Karpas-422 (cell line): ENCODE data around the gene NAA60. TPM values are rescaled to one million over a fixed set of nuclear protein-coding genes. Genes with fewer than 3 reads are reported as not detected.

Experiments used
- DNase-seq: peaks from one replicate; pipeline ENCODE4 v3.0.0-alpha.2; 2015
- H2AFZ ChIP-seq: fragments of 200-600 bp; sonication (generic); 2 replicates; pipeline ENCODE4 v1.6.1; 2014; ENCODE audit warnings: antibody characterized with exemption, low read length, mixed read lengths
- H3K27ac ChIP-seq: fragments of 200-600 bp; sonication (generic); 2 replicates; pipeline ENCODE4 v1.5.1; 2014; ENCODE audit warnings: mild to moderate bottlenecking, low read length, moderate library complexity
- H3K27me3 ChIP-seq: fragments of 200-600 bp; sonication (generic); 2 replicates; pipeline ENCODE4 v1.6.1; 2014; ENCODE audit warnings: low read length, mixed read lengths
- H3K36me3 ChIP-seq: fragments of 200-600 bp; sonication (generic); 2 replicates; pipeline ENCODE4 v1.6.1; 2014; ENCODE audit warnings: low read length, mixed read lengths; ENCODE audit not compliant: insufficient read depth
- H3K4me1 ChIP-seq: fragments of 200-600 bp; sonication (generic); 2 replicates; pipeline ENCODE4 v1.6.1; 2014; ENCODE audit warnings: mild to moderate bottlenecking, low read length, mixed read lengths
- H3K4me2 ChIP-seq: fragments of 200-600 bp; sonication (generic); 2 replicates; pipeline ENCODE4 v1.6.1; 2014; ENCODE audit warnings: low read length, low read depth, mild to moderate bottlenecking; ENCODE audit not compliant: poor library complexity, severe bottlenecking
- H3K4me3 ChIP-seq: fragments of 200-600 bp; sonication (generic); 2 replicates; pipeline ENCODE4 v1.5.1; 2014; ENCODE audit warnings: mild to moderate bottlenecking, antibody characterized with exemption, low read length, mixed read lengths
- H3K79me2 ChIP-seq: fragments of 200-600 bp; sonication (generic); 2 replicates; pipeline ENCODE4 v1.6.1; 2014; ENCODE audit warnings: mild to moderate bottlenecking, low read length, mixed read lengths
- H3K9ac ChIP-seq: fragments of 200-600 bp; sonication (generic); 2 replicates; pipeline ENCODE4 v1.6.0; 2014; ENCODE audit warnings: low read length
- H3K9me2 ChIP-seq: fragments of 200-600 bp; sonication (generic), shearing (Covaris generic); replicated peaks from 2 replicates; pipeline ENCODE4 v1.6.0; 2014; ENCODE audit warnings: mild to moderate bottlenecking, low read length, moderate library complexity; ENCODE audit not compliant: insufficient read depth
- H3K9me3 ChIP-seq: fragments of 300-700, 200-600 bp; sonication (generic); 2 replicates; pipeline ENCODE4 v1.6.1; 2014; ENCODE audit warnings: low read length, mixed read lengths
- H4K20me1 ChIP-seq: fragments of 200-600 bp; sonication (generic); 2 replicates; pipeline ENCODE4 v1.6.1; 2014; ENCODE audit warnings: mild to moderate bottlenecking, antibody characterized with exemption, low read length, low read depth; ENCODE audit not compliant: insufficient read depth
- total RNA-seq: library from RNA; depleted of rRNA; stranded (reverse); fragments of >200 nt; shearing (Covaris generic); gene quantifications from 2 replicates; pipeline ENCODE4 v1.2.3, GENCODE V29; 2014; ENCODE audit warnings: low replicate concordance

The NAA60 gene
- total RNA-seq, 1 experiment from 2014 or later = 15.1 TPM

DNA sequence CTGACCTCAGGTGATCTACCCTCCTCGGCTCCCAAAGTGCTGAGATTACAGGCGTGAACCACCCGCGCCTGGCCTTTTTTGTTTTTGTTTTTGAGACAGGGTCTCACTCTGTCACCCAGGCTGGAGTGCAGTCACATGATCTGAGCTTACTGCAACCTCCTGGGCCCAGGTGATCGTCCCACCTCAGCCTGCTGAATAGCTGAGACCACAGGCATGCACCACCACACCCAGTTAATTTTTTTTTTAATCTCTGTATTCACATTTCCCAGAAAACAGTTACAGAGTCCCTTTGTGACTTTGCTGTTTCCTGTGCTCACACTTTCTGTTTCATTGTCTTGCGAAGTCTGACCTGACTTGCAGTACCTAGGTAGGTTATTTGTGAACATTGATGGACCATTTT lies 60.0 kb downstream of the NAA60 start:
- no peaks in the 10 kb centered on the region for H3K27me3 ChIP-seq
- H3K9me2 ChIP-seq = no peaks in the 10 kb centered on the region
- H4K20me1 ChIP-seq = no peaks in the 10 kb centered on the region
- no peak for DNase-seq
- 0 out of 2 replicates have a peak, but pooled peaks cover 6% of the 10 kb centered on the region for H3K36me3 ChIP-seq
- H3K4me1 ChIP-seq = peaks cover 27% of the 10 kb centered on the region
- H3K4me2 ChIP-seq = no peak overlapping the region
- no peak overlapping the region for H2AFZ ChIP-seq
- no peak overlapping the region for H3K27ac ChIP-seq
- H3K9ac ChIP-seq = no peak overlapping the region
- no peaks in the 10 kb centered on the region for H3K9me3 ChIP-seq
- H3K4me3 ChIP-seq = no peak overlapping the region
- H3K79me2 ChIP-seq = peaks cover 20% of the 10 kb centered on the region

DNA sequence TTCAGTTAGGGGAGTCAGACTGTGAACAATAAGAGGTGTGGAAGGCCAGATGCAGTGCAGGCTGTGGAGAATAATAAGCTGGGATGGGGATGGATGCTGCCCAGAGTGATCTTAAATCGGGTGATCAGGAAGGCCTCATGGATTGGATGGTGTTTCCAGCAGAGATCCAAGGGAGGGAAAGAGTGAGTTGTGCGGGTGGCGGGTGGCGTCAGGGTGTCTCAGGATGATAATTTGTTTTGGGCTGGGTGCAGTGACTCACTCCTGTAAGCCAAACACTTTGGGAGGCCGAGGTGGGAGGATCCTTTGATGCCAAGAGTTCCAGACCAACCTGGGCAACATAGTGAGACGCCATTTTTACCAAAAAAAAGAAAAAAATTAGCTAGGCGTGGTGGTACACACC lies 65.3 kb downstream of the NAA60 start:
- DNase-seq = no peak
- no peak overlapping the region for H3K4me3 ChIP-seq
- H3K27me3 ChIP-seq = no peaks in the 10 kb centered on the region
- H3K9me3 ChIP-seq = no peaks in the 10 kb centered on the region
- no peaks in the 10 kb centered on the region for H3K79me2 ChIP-seq
- no peaks in the 10 kb centered on the region for H3K9me2 ChIP-seq
- no peaks in the 10 kb centered on the region for H4K20me1 ChIP-seq
- 0 out of 2 replicates have a peak, but pooled peaks cover 8% of the 10 kb centered on the region for H3K36me3 ChIP-seq
- no peak overlapping the region for H2AFZ ChIP-seq
- H3K4me2 ChIP-seq = no peak overlapping the region
- H3K4me1 ChIP-seq = peaks cover 1% of the 10 kb centered on the region
- H3K9ac ChIP-seq = no peak overlapping the region
- no peak overlapping the region for H3K27ac ChIP-seq

DNA sequence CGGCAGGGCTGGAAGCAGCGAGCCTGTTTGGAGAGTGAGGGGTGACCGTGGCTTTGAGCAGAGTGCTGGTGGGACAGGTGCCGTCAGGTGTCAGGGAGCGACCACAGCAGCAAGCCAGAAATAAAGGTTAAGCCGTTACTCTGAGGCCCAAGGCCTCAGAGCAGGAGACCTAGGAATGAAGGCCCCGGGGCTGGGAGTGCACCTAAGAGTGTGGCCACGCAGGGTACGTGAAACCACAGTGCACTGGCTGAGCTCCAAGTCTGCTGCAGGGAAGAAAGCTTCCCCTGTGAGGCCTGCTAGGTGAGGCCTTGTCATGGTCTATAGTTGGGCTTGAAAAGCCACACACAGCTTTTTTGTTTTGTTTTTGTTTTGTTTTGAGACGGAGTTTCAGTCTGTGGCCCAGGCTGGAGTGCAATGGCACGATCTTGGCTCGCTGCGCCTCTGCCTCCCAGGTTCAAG lies 66.0 kb downstream of the NAA60 start:
- no peak for DNase-seq
- no peak overlapping the region for H3K4me2 ChIP-seq
- H3K9me2 ChIP-seq = no peaks in the 10 kb centered on the region
- H3K4me1 ChIP-seq = no peaks in the 10 kb centered on the region
- no peaks in the 10 kb centered on the region for H4K20me1 ChIP-seq
- H3K4me3 ChIP-seq = no peak overlapping the region
- H3K36me3 ChIP-seq = 0 out of 2 replicates have a peak, but pooled peaks cover 8% of the 10 kb centered on the region
- no peaks in the 10 kb centered on the region for H3K9me3 ChIP-seq
- no peak overlapping the region for H2AFZ ChIP-seq
- H3K27me3 ChIP-seq = no peaks in the 10 kb centered on the region
- H3K79me2 ChIP-seq = no peaks in the 10 kb centered on the region
- H3K9ac ChIP-seq = no peak overlapping the region
- no peak overlapping the region for H3K27ac ChIP-seq

DNA sequence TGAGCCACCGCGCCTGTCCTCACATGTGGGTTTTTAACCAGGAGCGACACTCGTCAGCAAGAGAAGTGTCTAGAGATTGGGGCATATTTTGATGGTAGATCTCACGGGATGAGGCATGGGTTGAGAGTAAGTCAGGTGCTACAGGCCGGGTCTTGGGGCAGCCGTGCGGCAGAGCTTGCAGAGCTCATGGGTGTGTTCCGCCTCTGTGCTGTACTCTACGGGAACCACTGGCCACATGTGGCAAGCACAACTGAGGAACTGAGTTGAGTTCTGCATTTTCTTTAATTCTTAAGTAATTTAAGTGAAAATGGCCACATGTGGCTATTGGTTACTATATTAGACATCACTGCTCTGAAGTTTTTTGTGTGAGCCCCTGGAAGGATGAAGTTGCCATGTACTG lies 66.9 kb downstream of the NAA60 start:
- H2AFZ ChIP-seq = no peak overlapping the region
- DNase-seq = no peak
- H3K79me2 ChIP-seq = no peaks in the 10 kb centered on the region
- 0 out of 2 replicates have a peak, but pooled peaks cover 12% of the 10 kb centered on the region for H3K36me3 ChIP-seq
- H3K9ac ChIP-seq = no peak overlapping the region
- no peak overlapping the region for H3K27ac ChIP-seq
- no peak overlapping the region for H3K4me2 ChIP-seq
- H3K9me2 ChIP-seq = no peaks in the 10 kb centered on the region
- no peaks in the 10 kb centered on the region for H4K20me1 ChIP-seq
- no peaks in the 10 kb centered on the region for H3K9me3 ChIP-seq
- H3K4me1 ChIP-seq = no peaks in the 10 kb centered on the region
- no peaks in the 10 kb centered on the region for H3K27me3 ChIP-seq
- no peak overlapping the region for H3K4me3 ChIP-seq

DNA sequence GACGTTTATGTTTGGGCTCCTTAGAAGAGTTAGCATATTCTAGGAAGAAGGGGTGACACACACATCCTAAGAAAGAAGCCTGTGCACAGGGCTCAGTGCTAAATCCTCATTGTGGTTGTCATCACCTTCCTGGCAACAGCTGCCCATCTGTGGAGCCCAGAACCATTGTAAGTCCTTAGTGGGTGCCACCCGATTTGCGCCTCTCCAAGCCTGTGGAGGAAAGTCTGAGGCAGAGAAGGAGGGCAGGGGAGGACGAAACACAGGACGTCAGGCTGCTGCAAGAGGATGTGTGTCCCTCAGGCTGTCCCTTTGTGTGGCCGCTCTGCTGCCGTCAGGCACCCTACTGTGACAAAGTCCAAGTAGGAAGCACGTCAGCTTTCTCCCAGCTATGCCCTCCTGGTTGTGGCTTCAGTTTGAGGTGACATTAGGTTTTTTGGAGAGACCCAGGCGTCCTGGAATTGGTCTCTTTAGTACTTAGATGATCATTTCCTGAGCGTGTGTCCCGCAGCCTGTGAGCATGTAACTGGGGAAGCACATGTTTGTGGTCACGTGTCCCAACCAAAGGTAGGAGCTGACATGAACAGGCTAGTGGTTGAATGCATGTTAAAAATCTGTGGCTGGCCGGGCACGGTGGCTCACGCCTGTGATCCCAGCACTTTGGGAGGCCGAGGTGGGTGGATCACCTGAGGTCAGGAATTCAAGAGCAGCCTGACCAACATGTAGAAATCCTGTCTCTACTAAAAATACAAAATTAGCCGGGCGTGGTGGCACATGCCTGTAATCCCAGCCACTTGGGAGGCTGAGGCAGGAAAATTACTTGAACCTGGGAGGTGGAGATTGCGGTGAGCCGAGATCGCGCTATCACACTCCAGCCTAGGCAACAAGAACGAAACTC lies 68.1 kb downstream of the NAA60 start:
- Histone ChIP-seq H3K4me3 (no peak overlapping the region), H3K27me3 (no peaks in the 10 kb centered on the region), H3K27ac (no peak overlapping the region), H3K9me2 (no peaks in the 10 kb centered on the region), H3K79me2 (no peaks in the 10 kb centered on the region), H3K4me1 (no peaks in the 10 kb centered on the region), H2AFZ (no peak overlapping the region), H3K9ac (no peak overlapping the region), H4K20me1 (no peaks in the 10 kb centered on the region), H3K4me2 (no peak overlapping the region), H3K36me3 (peaks cover 14% of the 10 kb centered on the region; the same call in 1 of the 2 replicates), H3K9me3 (no peaks in the 10 kb centered on the region)
- no peak for DNase-seq

DNA sequence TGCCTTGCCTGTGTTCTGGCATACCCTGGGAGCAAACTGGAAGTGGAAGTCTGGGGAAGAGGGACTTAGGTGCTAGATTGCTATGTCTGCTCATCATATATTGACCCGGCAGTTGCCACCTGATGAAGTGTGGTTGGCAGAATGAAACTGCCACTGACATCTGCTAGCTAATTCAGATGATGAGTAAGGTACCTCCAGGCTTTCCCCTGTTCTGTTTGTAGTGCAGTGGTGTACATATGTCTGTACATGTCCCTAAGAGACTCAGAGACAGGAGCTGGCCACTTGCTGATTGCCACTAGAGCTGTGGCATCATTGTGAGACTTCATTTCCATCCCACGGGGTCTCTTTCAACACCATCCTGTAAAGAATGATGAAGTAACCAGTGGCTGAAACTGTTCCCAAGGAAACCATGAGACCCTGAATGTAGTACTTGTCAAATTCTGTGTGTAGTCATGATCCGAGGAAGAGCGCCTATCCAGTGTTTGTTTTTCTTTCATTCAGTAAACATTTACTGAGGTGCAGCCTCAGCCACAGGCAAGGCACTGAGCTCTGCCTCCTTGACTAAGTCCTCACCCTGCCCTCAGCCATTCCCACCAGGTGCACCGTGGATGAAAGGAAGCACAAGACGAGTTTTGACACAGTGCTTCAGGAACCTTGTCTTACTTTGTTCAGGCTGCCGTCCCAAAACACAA lies 70.6 kb downstream of the NAA60 start:
- H3K4me1 ChIP-seq = no peaks in the 10 kb centered on the region
- no peak overlapping the region for H3K9ac ChIP-seq
- no peak overlapping the region for H2AFZ ChIP-seq
- H3K27ac ChIP-seq = no peak overlapping the region
- no peak overlapping the region for H3K4me2 ChIP-seq
- no peaks in the 10 kb centered on the region for H3K27me3 ChIP-seq
- peaks cover 14% of the 10 kb centered on the region; the same call in 1 of the 2 replicates for H3K36me3 ChIP-seq
- no peak overlapping the region for H3K4me3 ChIP-seq
- no peak for DNase-seq
- H3K9me3 ChIP-seq = no peaks in the 10 kb centered on the region
- no peaks in the 10 kb centered on the region for H3K9me2 ChIP-seq
- H4K20me1 ChIP-seq = no peaks in the 10 kb centered on the region
- H3K79me2 ChIP-seq = no peaks in the 10 kb centered on the region

DNA sequence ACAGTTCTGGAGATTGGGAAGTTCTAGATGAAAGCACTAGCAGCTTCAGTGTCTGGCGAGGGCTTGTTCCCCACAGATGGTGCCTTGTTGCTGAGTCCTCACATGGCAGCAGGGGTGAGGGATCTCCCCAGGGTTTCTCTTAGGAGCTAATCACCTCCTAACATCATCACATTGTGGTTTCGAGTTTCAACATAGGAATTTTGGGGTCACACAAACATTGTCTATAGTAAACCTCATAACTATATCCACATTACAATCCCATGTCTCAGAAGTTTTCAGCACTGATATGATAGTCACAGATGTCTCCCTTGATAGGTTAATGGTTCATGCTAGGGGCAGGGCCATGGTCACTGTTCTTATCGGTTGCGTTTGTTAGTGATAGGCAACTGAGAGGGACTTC lies 71.1 kb downstream of the NAA60 start:
- Histone ChIP-seq H3K9me2 (no peaks in the 10 kb centered on the region), H3K27me3 (no peaks in the 10 kb centered on the region), H4K20me1 (no peaks in the 10 kb centered on the region), H3K4me1 (no peaks in the 10 kb centered on the region), H3K9ac (no peak overlapping the region), H3K36me3 (peaks cover 14% of the 10 kb centered on the region; the same call in 1 of the 2 replicates), H3K4me3 (no peak overlapping the region), H3K9me3 (no peaks in the 10 kb centered on the region), H2AFZ (no peak overlapping the region), H3K79me2 (no peaks in the 10 kb centered on the region), H3K4me2 (no peak overlapping the region), H3K27ac (no peak overlapping the region)
- DNase-seq = no peak

DNA sequence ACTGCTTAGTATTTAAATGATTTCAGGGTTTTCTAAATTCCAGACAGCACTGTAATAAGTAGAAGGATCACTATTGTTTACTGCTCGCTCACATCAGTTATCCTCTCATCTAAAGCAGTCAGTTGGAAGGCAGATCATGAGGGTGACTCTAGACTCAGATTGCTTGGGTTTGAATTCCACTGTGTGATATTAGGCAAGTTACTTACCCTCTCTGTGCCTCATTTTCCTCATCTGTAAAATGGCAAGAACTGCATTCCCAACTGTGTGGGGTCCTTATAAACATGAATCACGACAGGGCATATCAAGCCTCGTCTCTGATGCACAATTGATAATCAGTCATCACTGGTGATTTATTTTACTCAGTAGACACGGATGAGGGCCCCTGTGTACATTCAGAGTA lies 72.4 kb downstream of the NAA60 start:
- H3K4me1 ChIP-seq = no peaks in the 10 kb centered on the region
- no peaks in the 10 kb centered on the region for H3K9me2 ChIP-seq
- no peaks in the 10 kb centered on the region for H3K27me3 ChIP-seq
- H4K20me1 ChIP-seq = no peaks in the 10 kb centered on the region
- no peaks in the 10 kb centered on the region for H3K9me3 ChIP-seq
- no peak overlapping the region for H2AFZ ChIP-seq
- DNase-seq = no peak
- no peak overlapping the region for H3K4me3 ChIP-seq
- H3K4me2 ChIP-seq = no peak overlapping the region
- H3K36me3 ChIP-seq = peaks cover 14% of the 10 kb centered on the region; the same call in 1 of the 2 replicates
- H3K79me2 ChIP-seq = no peaks in the 10 kb centered on the region
- H3K9ac ChIP-seq = no peak overlapping the region
- H3K27ac ChIP-seq = no peak overlapping the region
